Prostate gland (tissue), 2 donors: ENCODE data around the gene GC.

ENCODE experiments used
- POLR2A ChIP-seq: fragments of 450-650 bp; IDR thresholded peaks from one replicate; pipeline ENCODE4 v1.6.1; 2016; ENCODE audit warnings: antibody characterized with exemption, mild to moderate bottlenecking
- POLR2AphosphoS5 ChIP-seq: sonication (generic); formaldehyde crosslinking; IDR thresholded peaks from one replicate; pipeline ENCODE4 v1.6.1; 2017; ENCODE audit warnings: antibody characterized with exemption
- TF ChIP-seq, protein P1 (sequence below), 4 experiments: fragments of 200-600 bp in 2 of 4; fragments of 450-650 bp in 2 of 4; sonication (generic) in 2 of 4; IDR thresholded peaks; 1 replicate in 3 of 4; 2 replicates in 1 of 4; pipeline ENCODE4 v1.5.1; 2016 to 2019; ENCODE audit warnings: antibody characterized with exemption in 4 of 4, mild to moderate bottlenecking in 2 of 4, moderate library complexity in 2 of 4

DNA sequence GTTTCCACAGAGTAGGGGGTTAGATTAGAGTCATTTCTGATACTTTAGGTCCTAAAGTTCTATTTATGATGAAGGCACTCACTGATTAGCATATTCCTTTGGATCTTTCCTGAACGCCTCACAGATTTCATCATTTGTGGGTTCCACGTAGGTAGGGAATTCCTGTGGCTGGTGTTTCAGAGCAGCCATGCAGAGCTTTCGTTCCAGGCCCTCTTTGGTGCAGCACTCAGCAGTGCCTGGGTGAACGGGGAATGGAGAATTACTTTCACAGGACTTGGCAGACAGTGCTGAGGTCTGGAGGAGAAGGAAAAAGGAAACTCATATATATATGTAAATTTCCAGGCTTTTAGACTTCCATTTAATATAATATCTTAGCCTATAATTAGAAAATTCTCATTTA lies 18.5 kb downstream of the GC start:
- TF ChIP-seq, protein P1, sequence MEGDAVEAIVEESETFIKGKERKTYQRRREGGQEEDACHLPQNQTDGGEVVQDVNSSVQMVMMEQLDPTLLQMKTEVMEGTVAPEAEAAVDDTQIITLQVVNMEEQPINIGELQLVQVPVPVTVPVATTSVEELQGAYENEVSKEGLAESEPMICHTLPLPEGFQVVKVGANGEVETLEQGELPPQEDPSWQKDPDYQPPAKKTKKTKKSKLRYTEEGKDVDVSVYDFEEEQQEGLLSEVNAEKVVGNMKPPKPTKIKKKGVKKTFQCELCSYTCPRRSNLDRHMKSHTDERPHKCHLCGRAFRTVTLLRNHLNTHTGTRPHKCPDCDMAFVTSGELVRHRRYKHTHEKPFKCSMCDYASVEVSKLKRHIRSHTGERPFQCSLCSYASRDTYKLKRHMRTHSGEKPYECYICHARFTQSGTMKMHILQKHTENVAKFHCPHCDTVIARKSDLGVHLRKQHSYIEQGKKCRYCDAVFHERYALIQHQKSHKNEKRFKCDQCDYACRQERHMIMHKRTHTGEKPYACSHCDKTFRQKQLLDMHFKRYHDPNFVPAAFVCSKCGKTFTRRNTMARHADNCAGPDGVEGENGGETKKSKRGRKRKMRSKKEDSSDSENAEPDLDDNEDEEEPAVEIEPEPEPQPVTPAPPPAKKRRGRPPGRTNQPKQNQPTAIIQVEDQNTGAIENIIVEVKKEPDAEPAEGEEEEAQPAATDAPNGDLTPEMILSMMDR (IDR thresholded peaks at IDR 0.05) = no peak
- TF ChIP-seq POLR2A (no peak), POLR2AphosphoS5 (no peak)
